GM18511 (cell line): ENCODE data around the gene NAV3.
"Not testable (repeated sequence)": the region's sequence is repeated elsewhere in the genome, so short reads cannot be mapped to it uniquely, and the experiment has no call there.

Experiments used
- ATAC-seq: cut with Tn5 transposase; IDR thresholded peaks from one replicate; pipeline ENCODE4 v1.9.1; 2021; ENCODE audit warnings: mild to moderate bottlenecking, moderate library complexity; ENCODE audit not compliant: unreplicated experiment

Gene NAV3

GRCh38 chr12:78102801-78103200 is 272.1 kb downstream of the NAV3 start:
- ATAC-seq = not testable (repeated sequence)

- ATAC-seq = no peak
Measured at GRCh38 chr12:78115889-78116288, 285.2 kb downstream of the NAV3 start.

DNA sequence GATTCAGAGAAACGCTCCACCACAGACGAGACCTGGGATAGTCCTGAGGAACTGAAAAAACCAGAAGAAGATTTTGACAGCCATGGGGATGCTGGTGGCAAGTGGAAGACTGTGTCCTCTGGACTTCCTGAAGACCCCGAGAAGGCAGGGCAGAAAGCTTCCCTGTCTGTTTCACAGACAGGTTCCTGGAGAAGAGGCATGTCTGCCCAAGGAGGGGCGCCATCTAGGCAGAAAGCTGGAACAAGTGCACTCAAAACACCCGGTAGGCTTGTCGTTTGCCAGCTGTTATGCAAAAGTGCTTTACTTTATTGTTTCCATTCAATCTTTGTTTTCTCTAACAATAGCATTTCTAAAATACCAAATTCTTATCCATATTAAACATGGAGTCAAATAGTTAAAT is 287.3 kb downstream of the NAV3 start:
- ATAC-seq = no peak

DNA sequence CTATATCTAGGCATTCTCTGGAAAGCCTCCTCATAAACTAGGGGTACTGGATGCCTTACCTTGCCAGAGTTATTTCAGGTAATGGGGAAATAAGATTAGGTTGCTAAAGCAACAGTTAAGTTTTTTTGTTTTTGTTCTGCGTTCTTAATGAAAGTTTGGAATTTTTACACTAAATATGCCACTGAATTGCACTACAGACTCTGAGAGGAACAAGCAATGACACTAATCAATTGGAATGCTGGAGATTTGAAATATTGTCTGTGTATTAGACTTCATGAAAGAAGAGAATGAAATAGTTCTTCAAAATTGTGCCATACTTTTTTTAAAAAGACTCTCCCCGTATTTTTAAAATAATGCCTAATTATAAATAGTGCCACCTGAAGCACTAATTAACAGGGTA is 287.8 kb downstream of the NAV3 start:
- no peak for ATAC-seq

- ATAC-seq = no peak
Measured at GRCh38 chr12:78119351-78119918, 288.7 kb downstream of the NAV3 start.

DNA sequence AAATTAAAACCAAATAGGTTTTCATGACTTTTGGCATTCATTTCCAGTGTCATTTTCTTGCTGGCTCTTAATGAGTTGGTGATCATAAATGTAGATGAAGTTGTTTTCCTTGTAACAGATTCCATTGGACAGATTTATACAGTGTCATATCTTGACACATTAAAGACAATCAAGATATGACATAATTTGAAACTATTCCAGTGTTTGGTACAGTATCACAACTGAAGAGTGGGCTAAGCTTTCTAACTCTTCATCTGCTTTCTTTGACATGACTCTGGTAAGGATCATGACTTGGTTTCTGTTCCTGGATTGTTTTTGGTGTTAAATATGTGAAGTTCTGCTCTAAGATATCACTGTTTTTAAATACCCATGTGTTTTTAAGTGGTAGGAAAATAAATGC is 289.6 kb downstream of the NAV3 start:
- ATAC-seq = no peak

GRCh38 chr12:78120866-78121560 is 290.3 kb downstream of the NAV3 start:
- no peak for ATAC-seq

- ATAC-seq = no peak
Measured at GRCh38 chr12:78121969-78122610, 291.4 kb downstream of the NAV3 start.

DNA sequence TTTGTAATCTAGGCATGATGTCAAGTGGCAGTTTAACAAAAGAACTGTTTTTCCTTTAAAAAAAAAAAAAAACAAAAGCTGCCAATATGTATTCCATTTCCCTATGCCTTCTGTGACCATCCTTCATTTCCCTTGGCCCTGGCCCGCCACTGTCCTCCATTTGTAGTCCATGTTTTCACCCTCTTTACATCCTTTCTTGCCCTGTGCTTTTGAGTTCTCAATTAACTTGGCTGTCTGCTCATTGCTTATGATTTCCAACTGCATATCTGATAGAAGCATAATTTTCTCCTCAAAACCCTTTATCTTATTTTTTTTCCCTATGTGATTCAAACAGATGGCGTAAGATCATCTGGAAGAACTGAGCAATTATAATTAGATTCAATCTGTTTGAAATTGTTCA is 297.5 kb downstream of the NAV3 start:
- ATAC-seq = no peak

- ATAC-seq = no peak
Measured at GRCh38 chr12:78143717-78144116, 313.0 kb downstream of the NAV3 start.

GRCh38 chr12:78145398-78145797 is 314.7 kb downstream of the NAV3 start:
- no peak for ATAC-seq

DNA sequence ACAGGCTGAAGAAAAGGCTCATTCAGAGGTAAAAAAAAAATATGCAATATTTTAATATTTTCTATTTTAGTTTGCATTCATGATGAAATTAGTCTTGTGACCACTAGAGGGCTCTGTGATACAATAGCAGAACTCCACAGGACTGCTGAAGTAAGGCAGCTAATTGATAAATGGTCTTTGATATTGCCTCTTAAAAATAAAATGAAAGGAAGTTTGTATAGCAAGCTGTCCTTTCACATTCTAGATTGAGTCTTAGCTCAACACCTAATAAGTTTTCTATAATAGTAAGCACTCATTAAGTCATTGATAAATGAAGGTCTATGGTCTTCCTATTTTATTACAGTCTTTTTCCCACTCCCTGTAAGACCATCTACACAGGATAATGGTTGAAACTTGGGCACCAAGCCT is 315.7 kb downstream of the NAV3 start:
- peak; percentile 82 for ATAC-seq

DNA sequence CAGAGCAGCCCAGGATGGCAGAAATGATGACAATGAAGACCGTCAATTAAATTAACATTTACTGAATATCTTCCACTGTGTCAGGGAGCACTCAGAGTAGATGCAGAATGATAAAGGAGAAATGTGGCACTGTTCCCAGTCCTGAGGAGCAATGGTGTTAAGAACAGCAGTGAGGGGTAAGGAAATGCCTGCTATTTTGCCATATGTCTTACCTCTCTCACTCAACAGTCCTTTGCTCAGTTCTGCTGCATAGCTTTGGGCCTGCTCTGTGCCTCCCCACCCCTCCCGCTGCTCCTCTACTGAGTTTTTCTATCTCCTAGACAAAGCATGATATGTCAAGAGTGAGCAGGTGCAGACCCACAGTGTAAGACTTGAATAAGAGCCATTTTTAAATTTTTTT is 318.8 kb downstream of the NAV3 start:
- ATAC-seq = no peak

- ATAC-seq = no peak
Measured at GRCh38 chr12:78155546-78155945, 324.9 kb downstream of the NAV3 start.

GRCh38 chr12:78156751-78157150 is 326.1 kb downstream of the NAV3 start:
- no peak for ATAC-seq

DNA sequence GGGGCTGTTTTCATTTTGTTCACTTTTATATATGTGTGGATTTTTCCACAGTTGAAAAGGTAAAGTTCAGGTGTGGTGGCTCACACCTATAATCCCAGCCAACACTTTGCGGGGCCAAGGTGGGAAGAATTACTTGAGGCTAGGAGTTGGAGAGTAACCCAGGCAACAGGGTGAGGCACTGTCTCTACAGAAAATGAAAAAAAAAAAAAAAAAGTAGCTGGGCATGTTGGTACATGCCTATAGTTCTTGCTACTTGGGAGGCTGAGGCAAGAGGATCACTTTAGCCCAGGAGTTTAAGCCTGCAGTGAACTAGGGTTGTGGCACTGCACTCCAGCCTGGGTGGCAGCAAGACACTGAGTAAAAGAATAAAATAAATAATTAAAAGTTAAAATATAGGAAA is 326.5 kb downstream of the NAV3 start:
- ATAC-seq = no peak

- peak; percentile 48 for ATAC-seq
Measured at GRCh38 chr12:78164154-78164553, 333.5 kb downstream of the NAV3 start.

- ATAC-seq = no peak
Measured at GRCh38 chr12:78167510-78167909, 336.8 kb downstream of the NAV3 start.

DNA sequence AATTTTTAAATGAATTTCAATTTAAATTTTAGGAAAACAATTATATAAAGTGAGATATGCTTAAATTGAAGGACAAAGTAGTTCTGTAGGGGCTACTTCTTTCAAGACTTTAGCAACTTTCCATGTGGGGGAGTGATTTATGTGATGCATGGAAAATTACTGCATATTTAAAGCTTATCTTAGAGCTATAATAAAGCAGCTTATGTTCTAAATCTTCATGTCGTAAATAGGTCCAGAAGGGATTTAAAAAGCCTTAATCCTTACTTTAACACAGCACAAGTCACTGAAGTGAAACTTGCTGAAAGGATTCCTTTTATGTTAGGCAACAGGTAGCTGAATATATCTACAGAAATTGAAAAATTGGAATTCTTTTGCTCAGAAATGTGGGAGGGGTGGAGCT is 340.4 kb downstream of the NAV3 start:
- ATAC-seq = no peak

DNA sequence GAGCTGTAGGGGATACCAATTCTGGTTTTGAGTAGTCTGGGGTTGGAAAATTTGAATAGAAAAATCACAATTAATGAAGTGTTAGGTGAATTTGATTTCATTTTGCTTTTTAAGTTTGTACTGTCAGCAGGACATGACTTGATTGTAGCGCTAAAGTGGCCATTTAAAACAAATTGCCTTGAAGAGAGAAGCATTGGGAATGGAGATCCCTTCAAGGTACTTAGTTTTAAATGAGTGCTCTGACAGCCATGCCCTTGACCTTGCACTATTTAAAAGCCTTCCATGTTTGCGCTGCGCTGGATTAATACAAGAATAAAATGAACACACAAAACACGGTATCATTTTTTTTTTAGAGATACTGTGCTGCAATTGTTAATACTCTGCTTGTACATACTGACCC is 345.9 kb downstream of the NAV3 start:
- no peak for ATAC-seq

- no peak for ATAC-seq
Measured at GRCh38 chr12:78177298-78177697, 346.6 kb downstream of the NAV3 start.

DNA sequence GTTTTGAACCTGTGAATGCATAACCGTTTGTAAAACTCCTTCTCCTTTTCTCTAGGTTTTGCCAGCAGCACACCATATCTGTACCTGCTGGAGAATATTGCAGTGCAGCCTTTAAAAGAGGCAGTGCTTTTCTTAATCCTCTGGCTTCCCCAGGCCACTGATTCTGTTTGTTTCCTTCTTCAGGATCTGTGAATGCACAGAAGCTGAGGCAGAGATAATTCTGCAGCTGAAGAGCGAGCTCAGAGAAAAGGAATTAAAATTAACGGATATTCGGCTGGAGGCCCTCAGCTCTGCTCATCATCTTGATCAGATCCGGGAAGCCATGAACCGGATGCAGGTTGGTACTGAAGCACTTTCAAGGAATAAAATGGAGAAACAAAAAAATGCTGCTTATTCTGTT is 348.7 kb downstream of the NAV3 start:
- no peak for ATAC-seq
